Neural cell (in vitro differentiated cells): ENCODE measurements around the gene SNUPN. TPM values are rescaled to one million over a fixed set of nuclear protein-coding genes. Genes with fewer than 3 reads are reported as not detected.

Experiments used
- H2AFZ ChIP-seq: fragments of 200-600, 300-800 bp; sonication (generic), shearing (Covaris generic); 2 replicates; pipeline ENCODE4 v1.6.0; 2014; ENCODE audit warnings: low read depth, mild to moderate bottlenecking, antibody characterized with exemption, low read length, moderate library complexity
- H3F3A ChIP-seq: fragments of 200-600 bp; shearing (Covaris generic); 2 replicates; pipeline ENCODE4 v1.6.1; 2016; ENCODE audit warnings: mild to moderate bottlenecking, moderate library complexity, mixed read lengths, antibody characterized with exemption, low read length; ENCODE audit not compliant: insufficient read depth, poor library complexity, severe bottlenecking
- H3K27ac ChIP-seq: fragments of 200-600, 300-800 bp; sonication (generic), shearing (Covaris generic); 2 replicates; pipeline ENCODE4 v1.5.1; 2014; ENCODE audit warnings: mild to moderate bottlenecking, low read length, moderate library complexity
- H3K27me3 ChIP-seq: fragments of 300-800, 200-600 bp; sonication (generic), shearing (Covaris generic); 2 replicates; pipeline ENCODE4 v1.6.0; 2014; ENCODE audit warnings: mild to moderate bottlenecking, low read depth, low read length, moderate library complexity; ENCODE audit not compliant: insufficient read depth
- H3K36me3 ChIP-seq: fragments of 300-800, 200-600 bp; sonication (generic), shearing (Covaris generic); 2 replicates; pipeline ENCODE4 v1.5.1; 2014; ENCODE audit warnings: mild to moderate bottlenecking, antibody characterized with exemption, low read length, moderate library complexity; ENCODE audit not compliant: insufficient read depth
- H3K4me2 ChIP-seq: fragments of 300-800, 200-600 bp; sonication (generic), shearing (Covaris generic); 2 replicates; pipeline ENCODE4 v1.6.0; 2014; ENCODE audit warnings: mild to moderate bottlenecking, low read length
- H3K4me3 ChIP-seq: fragments of 300-800, 200-600 bp; sonication (generic), shearing (Covaris generic); 2 replicates; pipeline ENCODE4 v1.5.1; 2014; ENCODE audit warnings: mild to moderate bottlenecking, low read length, moderate library complexity
- H3K79me2 ChIP-seq: fragments of 200-600 bp; shearing (Covaris generic); replicated peaks from 2 replicates; pipeline ENCODE4 v1.6.0; 2014; ENCODE audit warnings: mild to moderate bottlenecking, low read length, moderate library complexity; ENCODE audit not compliant: insufficient read depth
- H3K9ac ChIP-seq: fragments of 300-800, 200-600 bp; sonication (generic), shearing (Covaris generic); 2 replicates; pipeline ENCODE4 v1.6.1; 2016; ENCODE audit warnings: mild to moderate bottlenecking, low read length, mixed read lengths
- H3K9me2 ChIP-seq: fragments of 200-600 bp; shearing (Covaris generic); 2 replicates; pipeline ENCODE4 v1.6.1; 2016; ENCODE audit warnings: mild to moderate bottlenecking, low read length, mixed read lengths; ENCODE audit not compliant: insufficient read depth
- H3K9me3 ChIP-seq: fragments of 200-600, 300-800 bp; sonication (generic), shearing (Covaris generic); 2 replicates; pipeline ENCODE4 v1.6.1; 2016; ENCODE audit warnings: mild to moderate bottlenecking, mixed run types, low read length, moderate library complexity, mixed read lengths
- H4K20me1 ChIP-seq: fragments of 200-600 bp; shearing (Covaris generic); 2 replicates; pipeline ENCODE4 v1.6.1; 2016; ENCODE audit warnings: mild to moderate bottlenecking, mixed run types; ENCODE audit not compliant: insufficient read depth
- EP300 ChIP-seq: fragments of 450-650 bp; conservative IDR thresholded peaks from 2 replicates; pipeline ENCODE4 v1.6.1; 2014; ENCODE audit warnings: antibody characterized with exemption, mild to moderate bottlenecking, moderate library complexity; ENCODE audit not compliant: poor library complexity, severe bottlenecking
- EZH2 ChIP-seq: fragments of 200-600, 300-800 bp; shearing (Covaris generic), sonication (generic); IDR thresholded peaks from 2 replicates; pipeline ENCODE4 v1.6.1; 2014; ENCODE audit warnings: antibody characterized with exemption, low read length, borderline replicate concordance, mild to moderate bottlenecking; ENCODE audit not compliant: insufficient read depth, poor library complexity, severe bottlenecking
- MXI1 ChIP-seq: fragments of 450-650 bp; conservative IDR thresholded peaks from 2 replicates; pipeline ENCODE4 v1.6.1; 2014; ENCODE audit warnings: antibody characterized with exemption, mild to moderate bottlenecking; ENCODE audit not compliant: poor library complexity, severe bottlenecking
- POLR2AphosphoS5 ChIP-seq: IDR thresholded peaks from 2 replicates; pipeline ENCODE4 v1.6.1; 2012
- RAD21 ChIP-seq: fragments of 450-650 bp; conservative IDR thresholded peaks from 2 replicates; pipeline ENCODE4 v1.6.1; 2014; ENCODE audit warnings: antibody characterized with exemption, mild to moderate bottlenecking, moderate library complexity
- SMC3 ChIP-seq: fragments of 450-650 bp; conservative IDR thresholded peaks from 2 replicates; pipeline ENCODE4 v1.6.1; 2014; ENCODE audit warnings: antibody characterized with exemption, mild to moderate bottlenecking, moderate library complexity; ENCODE audit not compliant: poor library complexity
- TAF1 ChIP-seq: IDR thresholded peaks from 2 replicates; pipeline ENCODE4 v1.6.1; 2012; ENCODE audit warnings: low read depth
- polyA plus RNA-seq: library from polyadenylated mRNA; depleted of rRNA; stranded (reverse); fragments of >200 nt; gene quantifications from 2 replicates; pipeline ENCODE4 v1.2.3, GENCODE V29; 2014
- TF ChIP-seq, protein P1 (sequence below): fragments of 450-650 bp; IDR thresholded peaks from 2 replicates; pipeline ENCODE4 v1.5.1; 2014; ENCODE audit warnings: antibody characterized with exemption, mild to moderate bottlenecking, moderate library complexity; ENCODE audit not compliant: poor library complexity, severe bottlenecking
- TF ChIP-seq, protein P2 (sequence below): IDR thresholded peaks from 2 replicates; pipeline ENCODE4 v1.6.1; 2012; ENCODE audit warnings: borderline replicate concordance

SNUPN gene
- polyA plus RNA-seq, 1 donor from 2014 or later, result 19.0 TPM

DNA sequence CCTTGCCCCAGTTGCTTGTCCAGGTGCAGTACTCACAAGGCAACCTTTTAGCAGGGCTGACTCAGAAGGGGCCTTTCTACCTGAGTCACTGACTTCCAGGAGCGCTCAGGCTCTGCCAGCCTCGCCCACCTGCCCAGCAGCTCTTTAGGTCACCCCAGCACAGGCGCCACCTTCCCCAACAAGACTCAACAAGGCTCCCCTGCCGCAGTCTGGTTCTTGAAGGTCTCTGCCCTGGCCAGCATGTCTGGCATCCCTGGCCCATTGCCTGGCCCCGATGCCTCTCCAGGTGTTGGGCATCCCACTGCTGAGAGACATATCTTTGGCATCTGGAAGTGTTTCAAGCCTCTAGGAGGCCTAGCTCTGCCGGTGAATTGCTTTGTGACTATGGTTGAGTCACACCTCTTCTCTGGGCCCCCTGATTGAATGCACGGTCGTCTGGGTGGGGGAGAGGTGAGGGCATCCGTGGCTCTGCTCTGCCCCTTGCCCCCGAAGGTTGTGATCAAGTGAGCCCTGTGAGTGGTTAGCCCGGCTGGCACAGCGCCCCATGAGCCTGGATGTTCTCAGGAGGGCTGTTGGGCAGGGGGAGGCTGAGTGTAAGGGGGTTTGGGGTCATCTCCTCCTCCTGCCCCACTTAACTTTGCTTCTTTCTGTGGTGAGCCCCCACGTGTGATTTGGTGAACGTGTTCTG, 43.8 kb upstream of the SNUPN start:
- H3K36me3 ChIP-seq, result no peaks in the 10 kb centered on the region
- no peaks in the 10 kb centered on the region for H3F3A ChIP-seq
- H2AFZ ChIP-seq, result no peak overlapping the region
- no peaks in the 10 kb centered on the region for H3K27me3 ChIP-seq
- no peak overlapping the region for H3K4me2 ChIP-seq
- no peak for TF ChIP-seq RAD21
- no peak for TF ChIP-seq EZH2
- TF ChIP-seq SMC3, result no peak
- TF ChIP-seq, protein P1, sequence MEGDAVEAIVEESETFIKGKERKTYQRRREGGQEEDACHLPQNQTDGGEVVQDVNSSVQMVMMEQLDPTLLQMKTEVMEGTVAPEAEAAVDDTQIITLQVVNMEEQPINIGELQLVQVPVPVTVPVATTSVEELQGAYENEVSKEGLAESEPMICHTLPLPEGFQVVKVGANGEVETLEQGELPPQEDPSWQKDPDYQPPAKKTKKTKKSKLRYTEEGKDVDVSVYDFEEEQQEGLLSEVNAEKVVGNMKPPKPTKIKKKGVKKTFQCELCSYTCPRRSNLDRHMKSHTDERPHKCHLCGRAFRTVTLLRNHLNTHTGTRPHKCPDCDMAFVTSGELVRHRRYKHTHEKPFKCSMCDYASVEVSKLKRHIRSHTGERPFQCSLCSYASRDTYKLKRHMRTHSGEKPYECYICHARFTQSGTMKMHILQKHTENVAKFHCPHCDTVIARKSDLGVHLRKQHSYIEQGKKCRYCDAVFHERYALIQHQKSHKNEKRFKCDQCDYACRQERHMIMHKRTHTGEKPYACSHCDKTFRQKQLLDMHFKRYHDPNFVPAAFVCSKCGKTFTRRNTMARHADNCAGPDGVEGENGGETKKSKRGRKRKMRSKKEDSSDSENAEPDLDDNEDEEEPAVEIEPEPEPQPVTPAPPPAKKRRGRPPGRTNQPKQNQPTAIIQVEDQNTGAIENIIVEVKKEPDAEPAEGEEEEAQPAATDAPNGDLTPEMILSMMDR, result no peak
- no peak for TF ChIP-seq POLR2AphosphoS5
- TF ChIP-seq MXI1, result no peak
- TF ChIP-seq, protein P2, sequence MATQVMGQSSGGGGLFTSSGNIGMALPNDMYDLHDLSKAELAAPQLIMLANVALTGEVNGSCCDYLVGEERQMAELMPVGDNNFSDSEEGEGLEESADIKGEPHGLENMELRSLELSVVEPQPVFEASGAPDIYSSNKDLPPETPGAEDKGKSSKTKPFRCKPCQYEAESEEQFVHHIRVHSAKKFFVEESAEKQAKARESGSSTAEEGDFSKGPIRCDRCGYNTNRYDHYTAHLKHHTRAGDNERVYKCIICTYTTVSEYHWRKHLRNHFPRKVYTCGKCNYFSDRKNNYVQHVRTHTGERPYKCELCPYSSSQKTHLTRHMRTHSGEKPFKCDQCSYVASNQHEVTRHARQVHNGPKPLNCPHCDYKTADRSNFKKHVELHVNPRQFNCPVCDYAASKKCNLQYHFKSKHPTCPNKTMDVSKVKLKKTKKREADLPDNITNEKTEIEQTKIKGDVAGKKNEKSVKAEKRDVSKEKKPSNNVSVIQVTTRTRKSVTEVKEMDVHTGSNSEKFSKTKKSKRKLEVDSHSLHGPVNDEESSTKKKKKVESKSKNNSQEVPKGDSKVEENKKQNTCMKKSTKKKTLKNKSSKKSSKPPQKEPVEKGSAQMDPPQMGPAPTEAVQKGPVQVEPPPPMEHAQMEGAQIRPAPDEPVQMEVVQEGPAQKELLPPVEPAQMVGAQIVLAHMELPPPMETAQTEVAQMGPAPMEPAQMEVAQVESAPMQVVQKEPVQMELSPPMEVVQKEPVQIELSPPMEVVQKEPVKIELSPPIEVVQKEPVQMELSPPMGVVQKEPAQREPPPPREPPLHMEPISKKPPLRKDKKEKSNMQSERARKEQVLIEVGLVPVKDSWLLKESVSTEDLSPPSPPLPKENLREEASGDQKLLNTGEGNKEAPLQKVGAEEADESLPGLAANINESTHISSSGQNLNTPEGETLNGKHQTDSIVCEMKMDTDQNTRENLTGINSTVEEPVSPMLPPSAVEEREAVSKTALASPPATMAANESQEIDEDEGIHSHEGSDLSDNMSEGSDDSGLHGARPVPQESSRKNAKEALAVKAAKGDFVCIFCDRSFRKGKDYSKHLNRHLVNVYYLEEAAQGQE, result no peak
- TF ChIP-seq TAF1, result no peak
- no peak for TF ChIP-seq EP300
- no peak overlapping the region for H3K4me3 ChIP-seq
- H3K9me2 ChIP-seq, result no peaks in the 10 kb centered on the region
- no peaks in the 10 kb centered on the region for H4K20me1 ChIP-seq
- H3K27ac ChIP-seq, result no peak overlapping the region
- no peaks in the 10 kb centered on the region for H3K9me3 ChIP-seq
- no peaks in the 10 kb centered on the region for H3K79me2 ChIP-seq
- no peak overlapping the region for H3K9ac ChIP-seq

DNA sequence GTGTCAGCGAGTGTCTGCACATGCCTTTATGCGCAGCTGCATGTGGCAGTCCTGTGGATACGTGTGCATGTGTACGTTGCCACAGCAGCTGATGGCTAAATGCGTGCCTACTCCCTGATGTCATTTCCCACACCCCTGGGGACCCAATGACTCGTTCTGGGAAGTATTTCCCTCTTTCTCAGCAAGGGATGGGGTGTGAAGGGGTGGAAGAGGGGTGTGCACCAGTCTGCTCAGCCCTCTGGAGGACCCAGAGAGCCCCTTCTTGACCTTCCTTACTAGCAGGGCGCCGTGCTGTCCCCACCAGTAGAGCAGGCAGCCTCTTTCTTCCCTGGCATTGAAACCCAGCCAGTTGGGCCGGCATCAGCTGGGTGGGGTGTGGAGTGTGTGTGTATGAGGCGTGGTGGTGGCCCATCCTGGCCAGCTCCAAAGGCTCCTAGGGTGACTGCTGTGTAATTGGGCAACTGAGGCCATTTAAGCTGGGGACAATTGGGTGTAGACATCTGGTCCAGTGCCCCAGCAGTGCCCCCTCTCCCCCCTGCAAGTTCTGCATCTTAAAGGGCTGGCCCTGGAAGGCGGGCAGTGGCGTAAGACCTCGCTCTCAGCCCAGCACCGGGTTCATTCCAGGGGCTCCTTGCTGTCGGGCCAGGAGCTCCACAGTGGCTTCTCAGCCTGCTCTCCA, 41.4 kb upstream of the SNUPN start:
- no peak overlapping the region for H3K4me2 ChIP-seq

More for the DNA sequence above, 41.4 kb upstream of the SNUPN start:
- Histone ChIP-seq H3K27ac (no peak overlapping the region), H3F3A (no peaks in the 10 kb centered on the region), H3K36me3 (no peaks in the 10 kb centered on the region), H3K79me2 (no peaks in the 10 kb centered on the region), H3K9me2 (no peaks in the 10 kb centered on the region), H4K20me1 (no peaks in the 10 kb centered on the region), H3K27me3 (no peaks in the 10 kb centered on the region), H3K4me3 (no peak overlapping the region), H3K9ac (no peak overlapping the region), H3K9me3 (no peaks in the 10 kb centered on the region), H2AFZ (no peak overlapping the region)
- TF ChIP-seq POLR2AphosphoS5, result no peak
